ENCODE measurements around the gene ARHGAP25. TPM values are rescaled to one million over a fixed set of nuclear protein-coding genes. Genes with fewer than 3 reads are reported as not detected.

ARHGAP25 gene
- total RNA-seq, 1 donor = under 0.01 TPM

- H3K4me1 ChIP-seq (ENCODE audit: insufficient read depth, low read length) = peaks cover 6% of the 10 kb centered on the region
- no peaks in the 10 kb centered on the region for H3K36me3 ChIP-seq (ENCODE audit: insufficient read depth, low read length)
- H4K20me1 ChIP-seq (ENCODE audit: insufficient read depth, low read length) = no peaks in the 10 kb centered on the region
- TF ChIP-seq, protein P1, sequence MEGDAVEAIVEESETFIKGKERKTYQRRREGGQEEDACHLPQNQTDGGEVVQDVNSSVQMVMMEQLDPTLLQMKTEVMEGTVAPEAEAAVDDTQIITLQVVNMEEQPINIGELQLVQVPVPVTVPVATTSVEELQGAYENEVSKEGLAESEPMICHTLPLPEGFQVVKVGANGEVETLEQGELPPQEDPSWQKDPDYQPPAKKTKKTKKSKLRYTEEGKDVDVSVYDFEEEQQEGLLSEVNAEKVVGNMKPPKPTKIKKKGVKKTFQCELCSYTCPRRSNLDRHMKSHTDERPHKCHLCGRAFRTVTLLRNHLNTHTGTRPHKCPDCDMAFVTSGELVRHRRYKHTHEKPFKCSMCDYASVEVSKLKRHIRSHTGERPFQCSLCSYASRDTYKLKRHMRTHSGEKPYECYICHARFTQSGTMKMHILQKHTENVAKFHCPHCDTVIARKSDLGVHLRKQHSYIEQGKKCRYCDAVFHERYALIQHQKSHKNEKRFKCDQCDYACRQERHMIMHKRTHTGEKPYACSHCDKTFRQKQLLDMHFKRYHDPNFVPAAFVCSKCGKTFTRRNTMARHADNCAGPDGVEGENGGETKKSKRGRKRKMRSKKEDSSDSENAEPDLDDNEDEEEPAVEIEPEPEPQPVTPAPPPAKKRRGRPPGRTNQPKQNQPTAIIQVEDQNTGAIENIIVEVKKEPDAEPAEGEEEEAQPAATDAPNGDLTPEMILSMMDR (IDR thresholded peaks at IDR 0.05; ENCODE audit: extremely low read depth, low read depth, low read length) = no peak
- no peak overlapping the region for H3K4me2 ChIP-seq (ENCODE audit: insufficient read depth, low read length)
- H3K27ac ChIP-seq (ENCODE audit: low read depth, low read length) = no peak overlapping the region
- no peak overlapping the region for H2AFZ ChIP-seq (ENCODE audit: low read length)
- H3K4me3 ChIP-seq (ENCODE audit: insufficient read depth, low read length) = no peak overlapping the region
- H3K9me3 ChIP-seq (ENCODE audit: low read depth, low read length) = no peaks in the 10 kb centered on the region
- no peak for DNase-seq (ENCODE audit: insufficient read length, low spot score, missing footprints)
- H3K79me2 ChIP-seq (ENCODE audit: insufficient read depth, low read length) = no peaks in the 10 kb centered on the region
- peaks cover 19% of the 10 kb centered on the region for H3K27me3 ChIP-seq (ENCODE audit: insufficient read depth, low read length)
Measured at GRCh38 chr2:68805025-68805424, 70.4 kb downstream of the ARHGAP25 start.

- H2AFZ ChIP-seq (ENCODE audit: low read length) = peak overlapping the region; percentile 17
- no peak overlapping the region for H3K27ac ChIP-seq (ENCODE audit: low read depth, low read length)
- peaks cover 10% of the 10 kb centered on the region for H3K4me1 ChIP-seq (ENCODE audit: insufficient read depth, low read length)
- no peaks in the 10 kb centered on the region for H3K36me3 ChIP-seq (ENCODE audit: insufficient read depth, low read length)
- H3K9me3 ChIP-seq (ENCODE audit: low read depth, low read length) = no peaks in the 10 kb centered on the region
- no peak overlapping the region for H3K4me2 ChIP-seq (ENCODE audit: insufficient read depth, low read length)
- no peak overlapping the region for H3K4me3 ChIP-seq (ENCODE audit: insufficient read depth, low read length)
- no peak for DNase-seq (ENCODE audit: insufficient read length, low spot score, missing footprints)
- H4K20me1 ChIP-seq (ENCODE audit: insufficient read depth, low read length) = no peaks in the 10 kb centered on the region
- TF ChIP-seq, protein P1 (IDR thresholded peaks at IDR 0.05; ENCODE audit: extremely low read depth, low read depth, low read length) = no peak
- H3K27me3 ChIP-seq (ENCODE audit: insufficient read depth, low read length) = peaks cover 14% of the 10 kb centered on the region
- no peaks in the 10 kb centered on the region for H3K79me2 ChIP-seq (ENCODE audit: insufficient read depth, low read length)
Measured at GRCh38 chr2:68806511-68807109, 72.0 kb downstream of the ARHGAP25 start.

DNA sequence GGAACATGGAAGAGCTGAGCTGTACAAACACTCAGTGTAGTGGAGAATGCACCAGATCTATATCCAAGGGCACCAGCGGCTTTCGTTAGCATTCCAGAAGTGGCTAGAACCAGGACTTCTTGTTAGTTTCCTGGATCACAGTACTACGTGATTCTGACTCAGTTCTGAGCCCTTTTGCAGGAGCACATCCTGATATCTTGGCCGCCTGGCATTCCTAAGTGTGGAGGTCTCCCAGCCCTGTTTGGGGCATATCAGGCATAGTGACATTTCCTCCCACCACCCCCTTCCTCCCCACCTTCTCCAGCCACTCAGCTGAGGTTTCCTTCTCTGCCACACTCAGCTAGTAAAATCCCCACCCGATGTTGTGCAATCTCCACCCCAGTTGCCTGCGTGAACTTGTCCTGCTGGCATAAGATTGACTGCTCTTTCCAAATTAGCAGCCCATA lies 73.2 kb downstream of the ARHGAP25 start:
- H3K27ac ChIP-seq (ENCODE audit: low read depth, low read length) = no peak overlapping the region
- no peaks in the 10 kb centered on the region for H3K79me2 ChIP-seq (ENCODE audit: insufficient read depth, low read length)
- no peak overlapping the region for H3K4me3 ChIP-seq (ENCODE audit: insufficient read depth, low read length)
- H3K27me3 ChIP-seq (ENCODE audit: insufficient read depth, low read length) = peaks cover 18% of the 10 kb centered on the region
- H3K9me3 ChIP-seq (ENCODE audit: low read depth, low read length) = no peaks in the 10 kb centered on the region
- no peak overlapping the region for H3K4me2 ChIP-seq (ENCODE audit: insufficient read depth, low read length)
- H2AFZ ChIP-seq (ENCODE audit: low read length) = no peak overlapping the region
- H3K4me1 ChIP-seq (ENCODE audit: insufficient read depth, low read length) = peaks cover 10% of the 10 kb centered on the region
- H4K20me1 ChIP-seq (ENCODE audit: insufficient read depth, low read length) = no peaks in the 10 kb centered on the region
- no peaks in the 10 kb centered on the region for H3K36me3 ChIP-seq (ENCODE audit: insufficient read depth, low read length)
- DNase-seq (ENCODE audit: insufficient read length, low spot score, missing footprints) = no peak
- TF ChIP-seq, protein P1 (IDR thresholded peaks at IDR 0.05; ENCODE audit: extremely low read depth, low read depth, low read length) = no peak

DNA sequence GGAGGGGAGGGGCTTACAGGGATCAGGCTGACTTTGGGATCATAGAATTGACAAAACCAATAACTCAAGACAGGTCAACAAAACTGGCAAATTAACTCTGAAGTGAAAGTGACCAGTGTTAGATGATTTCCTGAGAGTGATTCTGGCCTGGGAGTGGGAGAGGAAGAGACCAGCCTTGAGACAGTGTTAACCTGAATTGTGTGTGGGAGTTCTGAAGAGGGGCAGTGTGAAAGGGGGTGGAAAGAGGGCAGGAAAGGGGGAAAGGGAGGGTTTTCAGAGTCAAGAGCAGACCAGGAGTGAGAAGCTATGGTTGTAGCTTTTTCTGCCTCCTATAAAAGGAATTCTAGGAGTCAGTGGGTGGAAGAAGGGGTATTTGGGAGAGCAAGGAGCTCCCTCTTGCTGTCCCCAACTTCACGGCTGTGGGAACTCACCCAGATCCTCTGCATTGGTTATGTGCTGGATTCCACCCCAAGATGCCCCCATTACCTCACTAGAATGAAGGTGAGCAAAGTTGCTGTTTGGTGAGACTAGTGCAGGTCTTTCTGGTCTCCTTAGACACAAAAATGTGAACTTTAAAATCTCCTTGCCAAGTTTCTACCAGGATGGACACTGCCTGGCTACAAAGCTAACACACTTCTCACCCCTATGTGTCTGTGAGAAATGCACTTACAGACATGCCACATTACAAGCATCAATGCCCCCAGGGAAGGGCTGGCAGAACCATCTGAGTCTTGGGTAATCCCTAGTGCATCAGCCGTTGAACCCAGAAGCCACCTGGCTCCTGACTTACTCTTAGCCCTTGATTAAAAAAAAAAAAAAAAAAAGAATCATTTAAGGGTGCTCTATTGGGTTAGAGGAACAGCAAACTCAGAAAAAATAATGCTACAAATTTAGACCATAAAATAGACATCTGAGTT lies 75.0 kb downstream of the ARHGAP25 start:
- DNase-seq (ENCODE audit: insufficient read length, low spot score, missing footprints) = no peak
- Histone ChIP-seq H3K27me3 (ENCODE audit: insufficient read depth, low read length) (peaks cover 12% of the 10 kb centered on the region), H3K36me3 (ENCODE audit: insufficient read depth, low read length) (no peaks in the 10 kb centered on the region), H3K4me1 (ENCODE audit: insufficient read depth, low read length) (peaks cover 10% of the 10 kb centered on the region), H2AFZ (ENCODE audit: low read length) (no peak overlapping the region), H3K27ac (ENCODE audit: low read depth, low read length) (no peak overlapping the region), H3K4me3 (ENCODE audit: insufficient read depth, low read length) (no peak overlapping the region), H3K4me2 (ENCODE audit: insufficient read depth, low read length) (no peak overlapping the region), H3K79me2 (ENCODE audit: insufficient read depth, low read length) (no peaks in the 10 kb centered on the region), H3K9me3 (ENCODE audit: low read depth, low read length) (no peaks in the 10 kb centered on the region), H4K20me1 (ENCODE audit: insufficient read depth, low read length) (no peaks in the 10 kb centered on the region)
- TF ChIP-seq, protein P1 (IDR thresholded peaks at IDR 0.05; ENCODE audit: extremely low read depth, low read depth, low read length) = no peak

Data from osteoblast (primary cell).